HEK293T (cell line): Measurements from ENCODE around the gene CCDC102A.

Source experiments
- CTCF ChIA-PET: fragments of 350-600 bp; formaldehyde crosslinking; extraction: SDS; loops from one replicate; lab custom pipeline; 2021; ENCODE audit warnings: antibody characterized with exemption, inconsistent platforms; lab: Yijun Ruan, JAX
- POLR2A ChIA-PET: fragments of 350-600 bp; formaldehyde crosslinking; extraction: SDS; loops from one replicate; lab custom pipeline; 2020; ENCODE audit warnings: antibody characterized with exemption, inconsistent platforms; lab: Yijun Ruan, JAX
- DNase-seq: peaks from one replicate; pipeline ENCODE4 v3.0.0; 2012; ENCODE audit warnings: mixed read lengths; ENCODE audit errors: extremely low spot score
- ARNT ChIP-seq: fragments of 450-650 bp; IDR thresholded peaks from 2 replicates; pipeline ENCODE4 v1.6.1; 2017; ENCODE audit warnings: mild to moderate bottlenecking
- BHLHE40 ChIP-seq: fragments of 450-650 bp; IDR thresholded peaks from 2 replicates; pipeline ENCODE4 v1.6.1; 2016; ENCODE audit warnings: mild to moderate bottlenecking, moderate library complexity, borderline replicate concordance
- CTBP1 ChIP-seq: fragments of 450-650 bp; IDR thresholded peaks from 2 replicates; pipeline ENCODE4 v1.6.1; 2016; ENCODE audit warnings: borderline replicate concordance
- ELF4 ChIP-seq: fragments of 450-650 bp; IDR thresholded peaks from 2 replicates; pipeline ENCODE4 v1.6.1; 2017; ENCODE audit warnings: antibody characterized with exemption
- FOXA1 ChIP-seq: fragments of 450-650 bp; IDR thresholded peaks from 2 replicates; pipeline ENCODE4 v1.6.1; 2016; ENCODE audit warnings: mild to moderate bottlenecking
- FOXK2 ChIP-seq: fragments of 450-650 bp; IDR thresholded peaks from 2 replicates; pipeline ENCODE4 v1.6.1; 2016; ENCODE audit warnings: mild to moderate bottlenecking
- FOXM1 ChIP-seq: fragments of 450-650 bp; IDR thresholded peaks from 2 replicates; pipeline ENCODE4 v1.6.1; 2017; ENCODE audit warnings: mild to moderate bottlenecking, borderline replicate concordance
- HDGF ChIP-seq: fragments of 450-650 bp; IDR thresholded peaks from 2 replicates; pipeline ENCODE4 v1.6.1; 2017; ENCODE audit warnings: antibody characterized with exemption, borderline replicate concordance
- L3MBTL2 ChIP-seq: fragments of 450-650 bp; conservative IDR thresholded peaks from 2 replicates; pipeline ENCODE4 v1.6.1; 2016; ENCODE audit warnings: mild to moderate bottlenecking
- LEF1 ChIP-seq: fragments of 450-650 bp; IDR thresholded peaks from 2 replicates; pipeline ENCODE4 v1.6.1; 2017; ENCODE audit warnings: mild to moderate bottlenecking, borderline replicate concordance
- NFRKB ChIP-seq: fragments of 450-650 bp; IDR thresholded peaks from 2 replicates; pipeline ENCODE4 v1.6.1; 2016; ENCODE audit warnings: mild to moderate bottlenecking, moderate library complexity
- SP1 ChIP-seq: fragments of 450-650 bp; IDR thresholded peaks from 2 replicates; pipeline ENCODE4 v1.6.1; 2017
- SUZ12 ChIP-seq: fragments of 450-650 bp; IDR thresholded peaks from 2 replicates; pipeline ENCODE4 v1.6.1; 2016; ENCODE audit warnings: mild to moderate bottlenecking
- TARDBP ChIP-seq: fragments of 450-650 bp; IDR thresholded peaks from 2 replicates; pipeline ENCODE4 v1.6.1; 2016
- ZNF384 ChIP-seq: fragments of 450-650 bp; IDR thresholded peaks from 2 replicates; pipeline ENCODE4 v1.6.1; 2016
- TF ChIP-seq, protein P1 (sequence below): fragments of 450-650 bp; IDR thresholded peaks from 2 replicates; pipeline ENCODE4 v1.6.1; 2016

The CCDC102A gene

GRCh38 chr16:57577214-57577613 lies 40.8 kb upstream of the CCDC102A start:
- ChIA-PET POLR2A (no interaction called here), CTCF (interaction anchor here (0.6 to 2.8 kb wide), 8 partner anchors 8 to 530 kb away, joined by 3 to 21 read pairs (median 4); no protein-coding TSS in a partner anchor)
- DNase-seq, result no peak
- TF ChIP-seq BHLHE40 (no peak), ZNF384 (no peak), NFRKB (no peak), TARDBP (no peak), ELF4 (no peak), HDGF (no peak), FOXK2 (no peak), FOXA1 (no peak), L3MBTL2 (no peak), SUZ12 (no peak), FOXM1 (no peak), CTBP1 (no peak), ARNT (no peak), SP1 (no peak), LEF1 (no peak)
- TF ChIP-seq, protein P1, sequence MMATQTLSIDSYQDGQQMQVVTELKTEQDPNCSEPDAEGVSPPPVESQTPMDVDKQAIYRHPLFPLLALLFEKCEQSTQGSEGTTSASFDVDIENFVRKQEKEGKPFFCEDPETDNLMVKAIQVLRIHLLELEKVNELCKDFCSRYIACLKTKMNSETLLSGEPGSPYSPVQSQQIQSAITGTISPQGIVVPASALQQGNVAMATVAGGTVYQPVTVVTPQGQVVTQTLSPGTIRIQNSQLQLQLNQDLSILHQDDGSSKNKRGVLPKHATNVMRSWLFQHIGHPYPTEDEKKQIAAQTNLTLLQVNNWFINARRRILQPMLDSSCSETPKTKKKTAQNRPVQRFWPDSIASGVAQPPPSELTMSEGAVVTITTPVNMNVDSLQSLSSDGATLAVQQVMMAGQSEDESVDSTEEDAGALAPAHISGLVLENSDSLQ, result no peak

DNA sequence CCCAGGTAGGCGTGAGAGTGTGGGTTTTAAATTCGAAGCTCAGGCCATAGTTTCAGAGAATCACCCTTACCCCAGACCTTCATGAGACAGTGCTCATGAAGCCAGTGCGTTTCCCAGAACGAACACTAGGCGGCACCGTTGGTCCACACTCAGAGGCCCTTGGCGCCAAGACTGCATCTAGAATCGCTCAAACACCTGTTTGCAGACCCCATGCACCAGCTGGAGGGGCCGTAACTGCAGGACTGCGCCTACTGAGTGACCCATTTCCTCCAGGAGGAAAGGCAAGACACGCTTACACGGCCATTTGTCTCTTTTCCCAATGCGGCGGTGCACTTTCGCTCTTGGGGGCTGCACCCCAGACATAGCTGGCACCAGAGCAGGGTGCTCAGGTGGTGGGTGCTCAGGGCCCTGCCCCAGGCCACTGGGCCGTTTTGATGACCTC lies 40.1 kb upstream of the CCDC102A start:
- no peak for TF ChIP-seq NFRKB
- no peak for TF ChIP-seq HDGF
- TF ChIP-seq FOXA1, result no peak
- TF ChIP-seq ZNF384, result no peak
- TF ChIP-seq ELF4, result no peak
- TF ChIP-seq BHLHE40, result no peak
- TF ChIP-seq TARDBP, result no peak
- no peak for TF ChIP-seq CTBP1
- TF ChIP-seq SUZ12, result no peak
- TF ChIP-seq, protein P1, result no peak
- TF ChIP-seq FOXM1, result no peak
- TF ChIP-seq LEF1, result no peak
- no peak for TF ChIP-seq ARNT
- TF ChIP-seq SP1, result no peak
- TF ChIP-seq L3MBTL2, result no peak
- ChIA-PET POLR2A (interaction anchor here (1.0 to 1.3 kb wide), 2 partner anchors 35 to 39 kb away, joined by 3 to 4 read pairs; no protein-coding TSS in a partner anchor), CTCF (interaction anchor here (0.6 to 2.8 kb wide), 12 partner anchors 9 to 531 kb away, joined by 3 to 21 read pairs (median 4); partner anchors contain the start of gene KATNB1)
- peak; percentile 76 for DNase-seq

DNA sequence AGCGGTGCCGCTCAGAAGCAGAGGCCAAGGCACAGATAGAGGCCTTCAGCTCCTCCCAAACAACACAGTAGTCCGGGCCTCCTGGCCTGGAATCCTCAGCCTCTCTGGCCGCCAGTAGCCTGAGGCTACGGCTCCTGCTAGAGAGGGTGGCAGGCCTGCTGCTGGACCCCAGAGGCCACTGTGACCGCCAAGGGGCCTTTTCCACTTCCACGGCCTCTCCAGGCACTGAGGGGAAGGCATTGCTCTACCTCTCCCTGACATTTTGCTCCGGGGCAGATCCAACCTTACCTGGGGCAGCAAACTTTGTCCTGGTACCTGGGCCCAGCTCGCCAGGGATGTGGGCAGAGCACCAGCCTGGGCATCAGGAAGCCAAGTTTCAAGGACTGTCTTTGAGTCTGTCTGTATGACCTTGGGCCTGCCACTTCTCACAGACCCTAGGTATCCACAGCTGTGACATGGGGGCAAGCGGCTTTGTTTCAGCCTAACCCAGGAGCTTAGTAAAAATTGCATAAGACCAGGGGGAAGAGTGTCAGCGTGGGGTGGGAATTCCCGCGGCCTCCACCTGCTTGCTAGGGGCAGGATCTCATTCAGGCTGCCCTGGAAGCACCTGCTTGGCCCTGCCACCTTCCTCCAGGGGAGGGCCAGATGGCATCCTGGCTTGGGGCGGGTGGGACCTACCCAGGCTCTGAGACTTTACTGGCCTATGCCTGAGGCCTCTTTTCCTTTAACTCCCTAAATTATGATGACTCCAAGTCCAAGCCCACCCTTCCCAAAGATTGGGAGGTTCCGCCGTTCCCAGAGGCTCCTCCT lies 39.3 kb upstream of the CCDC102A start:
- no peak for DNase-seq
- TF ChIP-seq NFRKB, result no peak
- no peak for TF ChIP-seq ARNT
- no peak for TF ChIP-seq L3MBTL2
- TF ChIP-seq ELF4, result no peak
- TF ChIP-seq BHLHE40, result no peak
- TF ChIP-seq SUZ12, result no peak
- no peak for TF ChIP-seq LEF1
- no peak for TF ChIP-seq CTBP1
- TF ChIP-seq FOXK2, result no peak
- no peak for TF ChIP-seq SP1
- TF ChIP-seq FOXM1, result no peak
- no peak for TF ChIP-seq FOXA1
- TF ChIP-seq TARDBP, result no peak
- no peak for TF ChIP-seq HDGF
- TF ChIP-seq, protein P1, result no peak
- TF ChIP-seq ZNF384, result no peak
- CTCF ChIA-PET, result interaction anchor here (0.6 to 2.8 kb wide), 11 partner anchors 10 to 323 kb away, joined by 3 to 21 read pairs (median 4); partner anchors contain the start of gene KATNB1
- POLR2A ChIA-PET, result interaction anchor here (1.0 to 1.3 kb wide), 2 partner anchors 34 to 38 kb away, joined by 3 to 4 read pairs; no protein-coding TSS in a partner anchor

GRCh38 chr16:57574646-57575467 lies 38.5 kb upstream of the CCDC102A start:
- ChIA-PET CTCF (interaction anchor here (0.6 to 2.3 kb wide), 5 partner anchors 10 to 161 kb away, joined by 3 to 21 read pairs (median 3); partner anchors contain the start of gene KATNB1), POLR2A (interaction anchor here (1.3 kb wide), 1 partner anchor 34 kb away, joined by 4 read pairs; no protein-coding TSS in a partner anchor)
- TF ChIP-seq TARDBP (no peak), CTBP1 (no peak), ELF4 (no peak), NFRKB (no peak), SP1 (no peak), LEF1 (no peak), HDGF (no peak), L3MBTL2 (no peak), FOXA1 (no peak), FOXM1 (no peak), ARNT (no peak), SUZ12 (no peak), FOXK2 (no peak), BHLHE40 (no peak), ZNF384 (no peak)
- TF ChIP-seq, protein P1, result no peak
- DNase-seq, result no peak
